ENCODE measurements around the gene PROSER3. TPM values are rescaled to one million over a fixed set of nuclear protein-coding genes. Genes with fewer than 3 reads are reported as not detected.

Gene PROSER3
- total and polyA plus RNA-seq, 2 of the 4 experiments (the other 2 are of a cell fraction): 5.4 to 21.8 TPM

DNA sequence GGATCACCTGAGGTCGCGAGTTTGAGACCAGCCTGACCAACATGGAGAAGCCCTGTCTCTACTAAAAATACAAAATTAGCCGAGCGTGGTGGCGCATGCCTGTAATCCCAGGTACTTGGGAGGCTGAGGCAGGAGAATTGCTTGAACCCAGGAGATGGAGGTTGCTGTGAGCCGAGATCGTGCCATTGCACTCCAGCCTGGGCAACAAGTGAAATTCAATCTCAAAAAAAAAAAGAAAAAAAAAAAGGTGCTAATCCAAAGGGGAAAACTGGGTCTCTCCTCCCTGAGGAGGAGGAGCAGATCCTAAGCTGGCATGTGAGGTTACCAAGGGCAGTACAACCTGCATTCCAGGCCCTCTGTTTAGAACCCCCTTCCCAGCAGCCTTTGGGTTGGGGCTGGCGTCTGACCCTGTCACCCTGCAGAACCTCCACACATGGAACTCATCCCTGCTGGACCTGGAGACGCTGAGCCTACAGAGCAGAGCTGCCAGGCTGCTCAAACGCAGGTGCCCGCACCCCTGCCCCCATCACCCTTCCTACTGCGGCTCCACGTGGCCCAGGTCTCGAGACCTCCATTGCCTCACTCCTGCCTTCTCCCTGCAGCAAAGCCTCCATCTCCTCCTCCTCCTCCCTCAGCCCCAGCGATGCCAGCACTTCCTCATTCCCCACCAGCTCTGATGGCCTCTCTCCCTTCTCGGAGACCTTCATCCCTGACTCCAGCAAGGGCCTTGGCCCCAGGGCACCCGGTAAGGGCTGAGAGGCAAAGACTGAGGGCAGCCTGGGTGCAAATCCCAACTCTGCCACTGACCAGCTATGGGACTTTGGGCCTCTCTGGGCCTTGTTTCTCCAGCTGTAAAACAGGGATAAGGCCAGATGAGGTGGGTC, 6.7 kb downstream of the PROSER3 start:
- Histone ChIP-seq H2AK9ac (replicated peaks; ENCODE audit: low read depth, low read length, poor library complexity) (no peak overlapping the region), H4K91ac (ENCODE audit: insufficient read depth, low read depth, low read length) (no peak overlapping the region), H3K4me3 (ENCODE audit: insufficient read depth, low read depth, low read length) (no peak overlapping the region), H3K23ac (ENCODE audit: low read depth, low read length) (no peak overlapping the region), H3K27ac (ENCODE audit: insufficient read depth, low read length) (no peak overlapping the region), H2BK20ac (ENCODE audit: low read depth, low read length) (no peak overlapping the region), H3K14ac (replicated peaks; ENCODE audit: low read depth, low read length) (no peak overlapping the region), H3K4me2 (ENCODE audit: low read depth, low read length) (no peak overlapping the region), H3K27me3 (ENCODE audit: control insufficient read depth, insufficient read depth, low read length) (no peaks in the 10 kb centered on the region), H4K5ac (ENCODE audit: low read depth, low read length) (no peak overlapping the region), H3K36me3 (ENCODE audit: control insufficient read depth, insufficient read depth, low read length) (peaks cover 28% of the 10 kb centered on the region), H3K18ac (ENCODE audit: low read depth, low read length) (no peak overlapping the region), H3K4ac (ENCODE audit: low read depth, low read length) (no peak overlapping the region), H2AK5ac (ENCODE audit: low read depth, low read length) (no peak overlapping the region), H3K9me1 (ENCODE audit: insufficient read depth, low read length) (peaks cover 6% of the 10 kb centered on the region; the same call in 1 of the 2 replicates), H2BK15ac (ENCODE audit: low read depth, low read length) (no peak overlapping the region), H2AFZ (replicated peaks; ENCODE audit: low read length, poor library complexity) (no peak overlapping the region), H4K8ac (ENCODE audit: low read depth in 2 of 2, low read length in 2 of 2) (no peak overlapping the region), H2BK120ac (ENCODE audit: low read depth, low read length) (no peak overlapping the region), H3K4me1 (ENCODE audit: control insufficient read depth, insufficient read depth, low read length) (no peaks in the 10 kb centered on the region), H2BK5ac (ENCODE audit: low read depth, low read length, poor library complexity, severe bottlenecking) (no peak overlapping the region), H3K9me3 (ENCODE audit: control insufficient read depth, insufficient read depth, low read length) (no peaks in the 10 kb centered on the region), H3K9ac (ENCODE audit: low read depth, low read length) (no peak overlapping the region), H4K20me1 (ENCODE audit: insufficient read depth, low read length) (no peaks in the 10 kb centered on the region; the same call in 1 of the 2 replicates), H3K56ac (ENCODE audit: extremely low read depth, insufficient read depth, low read length) (no peak overlapping the region), H3K79me1 (ENCODE audit: low read depth in 1 of 2, low read length in 2 of 2) (peaks cover 11 to 14% of the 10 kb centered on the region in 2 experiments)
- BruUV-seq (replicated peaks): no TSS peak
- in situ Hi-C loops (cut with MboI; ENCODE audit: low sequenced_read_pairs): no loop called here
- dilution Hi-C loops (cut with HindIII; ENCODE audit: low sequenced_read_pairs, unreplicated experiment): no loop called here
- DNase-seq (no peak), ATAC-seq (ENCODE audit: low read depth) (no peak)
- ChIA-PET POLR2A (ENCODE audit: unreplicated experiment) (no interaction called here), CTCF (no interaction called here)
- intact Hi-C loops (cut with micrococcal nuclease): no loop called here
- WGBS, 2 experiments (ENCODE audit: extremely low coverage in 2 of 2, insufficient read length in 1 of 2): 95% methylated on average over 8 of the region's 17 CpGs; no CpG with 5 or more reads in 1 of the 2 experiments
- no peak for TF ChIP-seq CEBPB (IDR thresholded peaks at IDR 0.05; ENCODE audit: low read depth, low read length)
- TF ChIP-seq RCOR1 (IDR thresholded peaks at IDR 0.05; ENCODE audit: insufficient replicate concordance, low read length): no peak
- no peak for TF ChIP-seq CHD1 (IDR thresholded peaks at IDR 0.05; ENCODE audit: low read depth, low read length)
- no peak for TF ChIP-seq POLR2A (IDR thresholded peaks at IDR 0.05; ENCODE audit: low read depth, low read length)
- no peak for TF ChIP-seq FOS (IDR thresholded peaks at IDR 0.05; ENCODE audit: low read depth, low read length)
- TF ChIP-seq RAD21 (IDR thresholded peaks at IDR 0.05; ENCODE audit: low read length): no peak
- TF ChIP-seq CTCF (conservative IDR thresholded peaks at IDR 0.05; ENCODE audit: low read depth, low read length): no peak
- no peak for TF ChIP-seq MAFK (IDR thresholded peaks at IDR 0.05; ENCODE audit: low read depth, low read length)
- TF ChIP-seq NFE2L2 (IDR thresholded peaks at IDR 0.05; ENCODE audit: low read depth, low read length): no peak
- TF ChIP-seq USF2 (IDR thresholded peaks at IDR 0.05; ENCODE audit: low read depth, low read length): no peak
- no peak for TF ChIP-seq RFX5 (IDR thresholded peaks at IDR 0.05; ENCODE audit: low read depth, low read length)
- TF ChIP-seq MXI1 (IDR thresholded peaks at IDR 0.05; ENCODE audit: borderline replicate concordance, low read depth, low read length): no peak
- TF ChIP-seq ELK1 (IDR thresholded peaks at IDR 0.05; ENCODE audit: borderline replicate concordance, low read depth, low read length): no peak
- no peak for TF ChIP-seq BHLHE40 (IDR thresholded peaks at IDR 0.05; ENCODE audit: low read depth, low read length)
- no peak for TF ChIP-seq MAZ (IDR thresholded peaks at IDR 0.05; ENCODE audit: borderline replicate concordance, low read depth, low read length)

Data from IMR-90 (cell line).